Tongue (tissue), 2 donors: ENCODE data around the gene OTX1. TPM values are rescaled to one million over a fixed set of nuclear protein-coding genes. Genes with fewer than 3 reads are reported as not detected.
"Not testable (repeated sequence)": the region's sequence is repeated elsewhere in the genome, so short reads cannot be mapped to it uniquely, and the experiment has no call there.

ENCODE experiments used
- DNase-seq: peaks from one replicate; pipeline ENCODE4 v3.0.0-alpha.2; 2015
- total RNA-seq: library from RNA; depleted of rRNA; stranded (reverse); fragments of >200 nt; gene quantifications from one replicate; pipeline ENCODE4 v1.2.3, GENCODE V29; 2014

Gene OTX1
- 0.62 TPM for total RNA-seq

GRCh38 chr2:63050334-63051041 lies at the start of gene OTX1:
Gene OTX1 (plus strand): TSS chr2:63050830. CDS start chr2:63052991, 2,161 bp downstream.
- peak; percentile 62 for DNase-seq

DNA sequence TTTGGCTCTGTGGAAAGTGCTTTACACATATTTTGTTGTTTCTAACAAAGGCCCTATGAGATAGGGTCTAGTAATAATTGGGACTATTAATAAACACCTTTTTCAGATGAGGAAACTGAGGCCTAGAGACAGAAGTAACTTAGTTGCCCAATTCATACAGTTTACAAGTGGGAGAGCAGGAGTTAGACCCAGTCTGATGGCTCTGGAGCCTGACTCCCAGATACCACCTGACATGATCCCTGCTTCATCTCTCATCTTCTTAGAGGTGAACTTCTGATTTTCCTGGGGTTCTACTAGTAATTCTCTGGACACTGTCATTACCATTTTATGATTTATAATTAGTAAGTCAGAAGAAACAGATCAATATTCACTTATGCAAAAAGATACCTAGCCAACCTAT lies 49.1 kb upstream of the OTX1 start:
- no peak for DNase-seq

GRCh38 chr2:63003351-63003750 lies 47.3 kb upstream of the OTX1 start:
- no peak for DNase-seq

DNA sequence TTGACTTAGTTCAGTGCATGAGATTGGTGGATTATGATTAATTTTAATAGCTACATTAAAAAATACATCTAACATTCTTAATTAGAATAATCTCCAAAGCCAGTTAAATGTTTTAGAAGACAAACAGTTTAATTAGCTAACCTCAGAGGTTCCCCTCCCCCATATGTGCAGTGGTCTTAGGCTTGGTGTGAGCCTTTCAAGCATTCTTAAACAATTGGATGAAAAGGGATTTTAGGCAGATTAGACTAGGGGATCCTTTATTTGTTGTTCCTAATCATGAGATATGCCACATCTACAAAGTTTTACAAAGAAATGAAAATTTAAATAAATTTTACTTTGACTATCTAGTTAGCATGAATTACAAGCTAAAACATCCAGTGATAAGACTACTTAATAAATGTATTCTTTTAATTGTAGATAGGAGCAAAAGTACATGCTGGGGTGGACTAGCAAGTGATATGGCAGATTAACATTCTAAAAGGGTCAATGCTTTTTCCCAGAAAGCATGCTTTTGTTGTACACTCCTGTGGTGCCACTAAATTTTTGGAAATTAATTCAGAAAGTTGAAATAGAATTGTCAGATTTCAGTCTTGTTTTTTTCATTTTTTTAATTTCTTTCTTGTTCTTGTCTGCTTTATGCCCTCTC lies 42.7 kb upstream of the OTX1 start:
- DNase-seq, result no peak

GRCh38 chr2:63008838-63009237 lies 41.8 kb upstream of the OTX1 start:
- DNase-seq, result no peak

- no peak for DNase-seq
Observed at GRCh38 chr2:63009490-63009889, 41.1 kb upstream of the OTX1 start.

DNA sequence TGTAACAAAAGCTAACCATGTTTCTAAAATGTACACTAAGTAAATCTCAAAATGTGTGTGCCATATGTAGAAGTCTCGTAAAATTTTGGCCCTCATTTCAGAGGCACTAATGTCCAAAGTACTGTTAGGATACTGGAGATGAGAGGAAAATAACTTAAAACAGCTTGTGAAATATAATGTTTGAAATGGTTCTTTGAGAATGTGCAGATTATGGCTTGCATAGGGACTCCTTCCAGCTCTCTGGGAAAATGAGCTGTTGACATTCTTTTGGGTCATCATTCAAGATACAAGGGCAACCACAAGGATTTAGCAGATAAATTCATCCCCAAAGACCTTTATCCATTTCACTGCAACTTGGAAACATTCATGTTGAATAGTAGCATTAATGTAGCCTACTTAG lies 38.1 kb upstream of the OTX1 start:
- no peak for DNase-seq

- DNase-seq, result no peak
Observed at GRCh38 chr2:63013438-63013837, 37.2 kb upstream of the OTX1 start.

GRCh38 chr2:63015389-63015788 lies 35.2 kb upstream of the OTX1 start:
- DNase-seq, result no peak

- no peak for DNase-seq
Observed at GRCh38 chr2:63018439-63018838, 32.2 kb upstream of the OTX1 start.

DNA sequence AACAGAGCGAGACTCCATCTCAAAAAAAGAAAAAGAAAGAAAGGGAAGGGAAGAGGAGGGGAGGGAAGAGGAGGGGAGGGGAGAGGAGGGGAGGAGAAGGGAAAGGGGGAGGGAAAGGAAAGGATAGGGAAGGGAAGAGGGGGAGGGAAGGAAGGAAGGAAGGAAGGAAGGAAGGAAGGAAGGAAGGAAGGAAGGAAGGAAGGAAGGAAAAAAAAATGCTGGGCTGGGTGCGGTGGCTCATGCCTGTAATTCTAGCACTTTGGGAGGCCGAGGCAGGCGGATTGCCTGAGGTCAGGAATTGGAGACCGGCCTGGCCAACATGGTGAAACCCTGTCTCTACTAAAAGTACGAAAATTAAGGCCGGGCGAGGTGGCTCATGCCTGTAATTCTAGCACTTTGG lies 30.9 kb upstream of the OTX1 start:
- DNase-seq, result not testable (repeated sequence)

GRCh38 chr2:63023444-63023843 lies 27.2 kb upstream of the OTX1 start:
- DNase-seq, result peak; percentile 9

- no peak for DNase-seq
Observed at GRCh38 chr2:63027220-63027619, 23.4 kb upstream of the OTX1 start.

- no peak for DNase-seq
Observed at GRCh38 chr2:63029058-63029457, 21.6 kb upstream of the OTX1 start.

DNA sequence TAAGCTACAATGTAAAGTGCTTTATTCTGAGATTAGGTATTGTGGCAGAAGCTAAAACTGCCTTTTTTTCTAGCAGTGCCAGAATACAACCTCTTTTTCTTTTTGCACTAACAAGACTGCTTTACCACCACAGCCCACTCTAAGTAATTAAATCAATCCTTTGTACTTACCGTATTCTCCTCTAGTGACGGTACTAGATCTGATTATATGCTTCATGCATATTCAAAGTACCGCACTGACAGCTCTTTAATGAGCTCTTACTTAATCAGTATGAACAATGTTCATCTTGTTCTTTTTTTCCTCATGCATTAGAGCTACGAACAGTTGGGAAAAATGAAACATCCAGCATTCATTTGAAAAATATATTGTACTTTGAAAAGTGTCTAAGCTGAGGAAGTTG lies 16.1 kb upstream of the OTX1 start:
- no peak for DNase-seq

DNA sequence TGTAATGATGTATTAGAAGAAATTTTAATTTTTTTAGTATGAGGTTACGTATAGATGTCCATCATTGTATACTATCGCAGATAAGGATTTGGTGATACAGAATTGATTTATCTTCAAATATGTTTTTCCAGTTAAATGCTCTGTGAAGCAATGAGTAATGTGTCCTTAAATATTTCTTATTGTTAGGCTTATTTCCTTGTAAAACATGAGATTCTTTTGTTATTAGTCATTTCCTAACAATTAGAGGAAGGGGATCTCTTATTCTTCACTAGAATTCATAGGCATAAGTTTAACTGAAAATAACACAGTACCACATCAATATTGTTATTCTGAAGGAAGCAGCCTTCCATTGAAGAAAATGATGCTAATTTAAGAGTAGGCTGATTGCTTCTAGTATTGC lies 15.5 kb upstream of the OTX1 start:
- no peak for DNase-seq

GRCh38 chr2:63035660-63036059 lies 15.0 kb upstream of the OTX1 start:
- no peak for DNase-seq

- no peak for DNase-seq
Observed at GRCh38 chr2:63038034-63038433, 12.6 kb upstream of the OTX1 start.

DNA sequence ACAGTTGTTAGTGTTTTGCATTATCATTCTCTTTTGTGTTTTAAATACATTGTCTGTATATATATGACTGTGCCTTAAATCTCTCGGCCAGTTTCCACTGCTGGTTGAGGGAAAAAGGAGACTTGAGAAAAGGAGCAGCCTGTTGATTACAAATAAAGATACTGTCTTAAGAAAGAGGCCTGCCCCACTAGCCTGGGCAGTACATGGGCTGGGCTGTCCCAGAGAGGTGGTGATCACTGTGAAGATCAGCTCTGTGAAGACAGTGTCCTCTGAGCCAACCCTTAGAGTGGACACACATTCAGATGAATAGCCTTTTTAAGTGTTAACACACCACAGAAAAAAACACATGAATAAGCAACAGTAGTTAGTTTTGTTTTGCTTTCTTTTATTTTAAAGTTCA lies 10.0 kb upstream of the OTX1 start:
- no peak for DNase-seq

GRCh38 chr2:63041592-63041991 lies 9.0 kb upstream of the OTX1 start:
- DNase-seq, result no peak

DNA sequence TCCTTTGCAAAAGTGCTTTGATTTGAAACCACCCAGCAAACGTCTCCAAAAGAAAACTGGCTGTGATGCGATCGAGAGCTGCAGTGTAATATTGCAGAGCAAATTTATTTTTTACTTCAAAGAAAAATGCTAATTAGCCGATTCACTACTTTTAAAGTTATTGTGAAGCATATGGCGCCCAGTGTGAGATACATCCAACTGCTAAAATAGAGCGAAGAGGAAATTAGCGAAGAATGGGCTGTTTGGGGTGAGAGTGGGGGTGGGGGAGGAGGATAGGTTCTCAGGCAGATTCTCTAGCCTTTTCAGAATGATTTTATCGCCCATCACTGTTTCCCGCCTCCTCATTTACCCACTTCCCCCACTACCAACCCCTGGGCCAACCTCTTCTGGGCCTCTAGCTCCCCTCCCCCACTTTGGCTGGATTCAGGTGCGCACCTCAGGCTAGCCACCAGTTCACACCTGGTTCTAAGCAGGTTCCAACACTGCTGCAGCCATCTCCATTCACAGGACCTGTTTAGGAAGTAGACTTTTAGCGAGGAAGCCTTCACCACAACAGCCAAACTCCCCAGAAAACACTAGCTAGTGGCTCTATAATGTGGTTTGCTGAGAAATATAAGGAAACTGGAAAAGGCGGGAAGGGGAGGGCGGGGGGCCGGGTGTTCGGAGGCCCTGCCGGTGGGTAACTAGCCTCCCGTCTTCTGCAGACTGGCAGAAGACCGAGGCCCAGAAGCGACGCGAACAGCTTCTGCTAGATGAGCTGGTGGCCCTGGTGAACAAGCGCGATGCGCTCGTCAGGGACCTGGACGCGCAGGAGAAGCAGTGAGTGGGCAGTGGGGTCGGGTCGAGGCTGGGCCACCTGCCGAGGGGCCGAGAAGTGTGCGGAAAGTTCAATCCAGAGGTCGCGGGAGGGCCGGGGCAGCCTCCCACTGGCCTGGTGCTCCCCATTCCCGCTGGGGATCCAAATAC lies 6.0 kb upstream of the OTX1 start:
- DNase-seq, result no peak

- DNase-seq, result no peak
Observed at GRCh38 chr2:63046552-63046951, 4.1 kb upstream of the OTX1 start.

GRCh38 chr2:63046961-63047320 lies 3.7 kb upstream of the OTX1 start:
- peak; percentile 24 for DNase-seq
